NCI-H774 (cell line): ENCODE results near the gene TBC1D21.
"Not testable (repeated sequence)": the region's sequence is repeated elsewhere in the genome, so short reads cannot be mapped to it uniquely, and the experiment has no call there.

Experiments used
- DNase-seq: peaks from one replicate; lab custom pipeline; 2025; lab: John Stamatoyannopoulos, UW

TBC1D21 gene

DNA sequence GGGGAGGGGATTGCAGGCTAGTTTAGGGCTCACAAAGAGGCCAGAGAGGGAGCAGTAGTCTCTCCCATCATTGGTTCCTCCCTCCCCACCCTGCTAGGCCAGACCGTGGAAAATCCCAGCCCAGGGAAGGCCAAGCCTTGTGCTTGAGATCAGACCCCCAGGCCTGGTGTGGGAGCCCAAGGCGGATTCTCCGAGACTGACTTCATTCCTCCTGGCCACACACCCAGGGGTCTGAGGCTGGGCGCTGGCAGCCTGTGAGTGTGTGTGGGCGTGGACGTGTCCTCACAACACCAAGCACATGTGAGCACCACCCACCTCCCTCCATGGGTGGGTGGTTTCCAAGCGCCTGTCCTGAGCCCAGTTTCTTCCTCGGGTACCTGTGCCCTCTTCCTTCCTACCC, 57.0 kb downstream of the TBC1D21 start:
- DNase-seq = no peak

DNA sequence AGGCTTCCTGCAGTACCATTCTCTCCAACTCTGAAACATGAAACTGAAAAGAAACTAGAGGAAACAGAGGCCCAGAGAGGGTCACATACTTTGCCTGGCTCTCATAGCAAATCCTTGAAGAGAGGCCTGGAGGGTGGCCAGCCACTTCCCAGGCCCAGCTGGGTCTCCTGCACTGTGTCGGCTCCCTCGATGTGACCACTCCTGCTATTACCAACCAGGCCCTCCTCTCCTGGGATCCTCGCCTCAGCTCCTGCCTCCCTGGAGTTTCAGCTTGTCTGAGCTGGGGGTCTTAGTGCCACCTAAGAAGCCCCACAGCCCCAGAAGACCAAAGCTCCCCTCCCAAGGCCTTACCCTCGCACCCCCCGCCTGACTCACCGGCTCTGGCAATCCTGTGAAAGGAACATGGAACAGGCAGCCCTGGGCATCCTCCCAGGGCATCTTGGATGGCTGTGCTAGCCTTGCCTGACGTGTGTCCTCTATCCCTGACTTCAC, 57.5 kb downstream of the TBC1D21 start:
- no peak for DNase-seq

- no peak for DNase-seq
These were observed 58.1 kb downstream of the TBC1D21 start for GRCh38 chr15:73931441-73931840.

GRCh38 chr15:73932381-73933191, 59.2 kb downstream of the TBC1D21 start:
- no peak for DNase-seq

DNA sequence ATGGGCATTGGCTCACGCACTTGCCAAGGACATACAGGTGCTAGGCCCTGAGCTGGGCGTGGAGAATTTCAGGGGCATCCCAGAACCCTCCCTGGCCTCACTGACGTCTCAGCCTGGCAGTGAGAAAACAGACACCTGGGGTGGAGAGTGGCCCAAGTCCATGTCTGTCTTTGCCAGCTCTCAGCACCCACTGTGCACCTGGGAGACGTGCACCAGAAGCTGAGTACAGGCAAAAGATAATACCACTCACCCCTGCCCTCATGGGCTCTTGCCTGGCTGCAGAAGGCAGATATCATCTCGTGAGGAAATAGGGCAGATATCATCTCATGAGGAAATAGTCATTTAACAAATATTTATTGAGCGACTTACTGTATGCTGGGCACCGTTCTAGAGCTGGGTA, 60.9 kb downstream of the TBC1D21 start:
- no peak for DNase-seq

GRCh38 chr15:73935547-73935946, 62.2 kb downstream of the TBC1D21 start:
- peak; percentile 3 for DNase-seq

GRCh38 chr15:73936181-73936580, 62.8 kb downstream of the TBC1D21 start:
- DNase-seq = peak; percentile 2

DNA sequence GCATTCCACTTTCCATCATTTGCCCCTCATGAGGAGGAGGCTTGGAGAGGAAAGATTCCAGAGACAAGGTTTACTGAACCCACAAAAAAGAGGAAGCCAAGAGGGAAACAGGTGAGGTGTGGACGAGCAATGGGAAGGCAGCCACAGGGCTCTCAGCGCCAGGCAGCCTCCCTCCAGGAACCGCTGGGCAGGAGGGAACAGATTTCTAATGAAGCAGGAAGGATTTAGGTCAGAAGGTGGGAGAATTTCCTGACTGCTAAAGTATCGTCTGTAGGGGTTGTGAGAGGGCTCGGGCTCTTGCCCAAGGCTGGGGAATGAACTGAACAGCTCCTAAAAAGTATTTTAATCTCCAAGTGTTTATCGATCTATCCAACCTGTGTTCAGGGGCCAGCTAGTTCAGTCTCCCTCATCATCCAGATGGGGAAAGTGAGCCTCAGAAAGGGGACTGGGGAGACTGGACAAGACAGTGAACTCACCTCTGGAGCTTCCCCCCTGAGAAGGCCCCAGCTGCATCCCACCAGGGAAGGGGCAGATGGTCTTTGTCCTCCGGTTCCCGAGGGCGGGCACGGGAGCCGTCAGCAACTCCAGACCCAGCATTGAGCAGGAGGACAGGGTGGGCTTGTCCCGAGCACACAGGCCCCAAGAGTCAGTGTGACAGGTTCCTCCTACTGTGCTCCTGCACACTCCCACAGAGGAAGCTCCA, 63.4 kb downstream of the TBC1D21 start:
- no peak for DNase-seq

DNA sequence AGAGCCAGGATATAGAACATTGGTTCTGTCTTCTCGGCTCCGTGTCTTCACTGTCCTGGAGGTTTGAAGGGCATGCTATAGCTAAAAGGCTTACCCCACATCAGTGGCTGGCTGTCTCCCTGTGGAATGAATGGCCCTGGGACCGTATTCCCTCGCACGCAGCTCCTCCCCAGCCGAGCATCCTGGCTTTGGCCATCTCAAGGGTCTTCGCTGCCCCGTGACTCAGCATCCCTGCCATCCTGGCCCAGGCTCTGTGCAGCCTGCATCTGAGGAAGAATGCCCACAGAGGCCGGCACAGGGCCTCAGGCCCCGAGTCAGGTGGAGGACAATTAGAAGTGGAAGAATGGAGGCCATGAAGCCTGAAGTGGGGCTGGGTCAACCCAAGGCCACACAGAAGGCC, 63.9 kb downstream of the TBC1D21 start:
- DNase-seq = no peak

DNA sequence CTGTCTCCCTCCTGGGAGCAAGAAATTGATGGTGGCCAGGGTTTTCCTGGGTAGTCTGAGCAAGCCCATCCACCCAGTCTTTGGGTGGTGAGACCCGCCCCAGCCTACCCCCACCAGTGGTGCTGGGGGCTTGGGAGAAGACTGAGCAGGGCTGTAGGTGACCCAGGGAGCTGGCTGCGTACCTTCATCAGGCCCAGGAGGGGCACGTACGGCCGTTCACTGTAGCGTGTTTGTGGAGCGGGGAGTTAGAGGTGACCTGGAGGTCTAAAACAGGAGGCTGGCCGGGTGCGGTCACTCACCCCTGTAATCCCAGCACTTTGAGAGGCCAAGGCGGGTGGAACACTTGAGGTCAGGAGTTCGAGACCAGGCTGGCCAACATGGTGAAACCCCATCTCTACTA, 64.4 kb downstream of the TBC1D21 start:
- no peak for DNase-seq

- not testable (repeated sequence) for DNase-seq
These were observed 65.2 kb downstream of the TBC1D21 start for GRCh38 chr15:73938516-73938915.
